ENCODE measurements around the gene MAPKAP1. TPM values are rescaled to one million over a fixed set of nuclear protein-coding genes. Genes with fewer than 3 reads are reported as not detected.

MAPKAP1 gene
- total RNA-seq, 1 experiment from 2014 or later = 55.5 TPM

DNA sequence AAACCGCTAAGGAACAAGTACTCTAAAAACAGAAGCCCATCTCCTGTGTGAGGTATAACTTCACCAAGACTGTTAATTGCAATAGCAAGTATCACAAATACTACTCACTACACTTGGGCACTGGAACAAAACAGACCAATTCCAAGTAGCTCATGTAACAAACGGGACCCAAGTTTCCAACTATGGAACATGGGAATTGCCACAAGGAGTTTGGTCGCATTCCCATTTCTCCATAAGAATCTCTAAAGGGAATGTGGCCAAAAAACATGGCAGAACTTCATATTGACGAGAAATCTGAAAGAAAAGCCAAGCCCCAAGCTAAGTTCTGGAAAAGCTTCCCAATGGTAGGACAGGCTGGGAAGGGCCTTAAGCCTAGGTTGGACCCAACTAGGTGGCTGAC lies 162.5 kb downstream of the MAPKAP1 start:
- BruUV-seq (replicated peaks) = no TSS peak
- H3K36me3 Mint-ChIP-seq (ENCODE audit: insufficient read depth, unreplicated experiment) = no peaks in the 10 kb centered on the region
- peaks cover 10% of the 10 kb centered on the region for H3K4me1 Mint-ChIP-seq (ENCODE audit: low read depth, unreplicated experiment)
- no peak overlapping the region for H3K4me3 Mint-ChIP-seq (ENCODE audit: low read depth, unreplicated experiment)
- no peaks in the 10 kb centered on the region for H3K27me3 Mint-ChIP-seq (ENCODE audit: unreplicated experiment)
- no peak overlapping the region for H3K27ac Mint-ChIP-seq (ENCODE audit: unreplicated experiment)
- no peaks in the 10 kb centered on the region for H3K9me3 Mint-ChIP-seq (ENCODE audit: low read depth, unreplicated experiment)
- TF ChIP-seq, protein P1, sequence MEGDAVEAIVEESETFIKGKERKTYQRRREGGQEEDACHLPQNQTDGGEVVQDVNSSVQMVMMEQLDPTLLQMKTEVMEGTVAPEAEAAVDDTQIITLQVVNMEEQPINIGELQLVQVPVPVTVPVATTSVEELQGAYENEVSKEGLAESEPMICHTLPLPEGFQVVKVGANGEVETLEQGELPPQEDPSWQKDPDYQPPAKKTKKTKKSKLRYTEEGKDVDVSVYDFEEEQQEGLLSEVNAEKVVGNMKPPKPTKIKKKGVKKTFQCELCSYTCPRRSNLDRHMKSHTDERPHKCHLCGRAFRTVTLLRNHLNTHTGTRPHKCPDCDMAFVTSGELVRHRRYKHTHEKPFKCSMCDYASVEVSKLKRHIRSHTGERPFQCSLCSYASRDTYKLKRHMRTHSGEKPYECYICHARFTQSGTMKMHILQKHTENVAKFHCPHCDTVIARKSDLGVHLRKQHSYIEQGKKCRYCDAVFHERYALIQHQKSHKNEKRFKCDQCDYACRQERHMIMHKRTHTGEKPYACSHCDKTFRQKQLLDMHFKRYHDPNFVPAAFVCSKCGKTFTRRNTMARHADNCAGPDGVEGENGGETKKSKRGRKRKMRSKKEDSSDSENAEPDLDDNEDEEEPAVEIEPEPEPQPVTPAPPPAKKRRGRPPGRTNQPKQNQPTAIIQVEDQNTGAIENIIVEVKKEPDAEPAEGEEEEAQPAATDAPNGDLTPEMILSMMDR (IDR thresholded peaks at IDR 0.05; ENCODE audit: unreplicated experiment) = no peak
- CTCF ChIA-PET = interaction anchor here (0.5 kb wide), 1 partner anchor 81 kb away, joined by 4 read pairs; no protein-coding TSS in a partner anchor
- intact Hi-C loops (cut with micrococcal nuclease; ENCODE audit: unreplicated experiment) = no loop called here
- DNase-seq = no peak

DNA sequence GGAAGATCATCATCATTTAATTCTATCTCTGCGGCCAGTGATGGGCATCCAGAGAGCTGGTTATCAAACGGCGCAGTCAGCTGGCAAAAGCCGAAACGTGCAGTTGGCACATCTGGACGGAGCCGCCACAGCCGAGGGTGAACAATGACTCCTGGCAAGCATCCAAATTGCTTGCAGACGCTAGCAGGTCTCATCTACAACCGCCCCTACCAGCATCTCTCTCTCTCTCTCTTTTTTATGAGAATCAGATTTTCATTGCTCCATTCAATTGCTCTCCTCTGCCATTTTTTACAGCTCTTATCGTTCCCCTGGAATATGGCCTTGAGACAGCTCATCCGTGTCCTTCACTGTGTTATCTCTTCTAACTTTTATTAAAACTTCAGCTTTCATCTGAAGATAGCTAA lies 165.2 kb downstream of the MAPKAP1 start:
- intact Hi-C loops (cut with micrococcal nuclease; ENCODE audit: unreplicated experiment) = no loop called here
- TF ChIP-seq, protein P1 (IDR thresholded peaks at IDR 0.05; ENCODE audit: unreplicated experiment) = no peak
- no peak for DNase-seq
- peaks cover 34% of the 10 kb centered on the region for H3K4me1 Mint-ChIP-seq (ENCODE audit: low read depth, unreplicated experiment)
- H3K27me3 Mint-ChIP-seq (ENCODE audit: unreplicated experiment) = no peaks in the 10 kb centered on the region
- no TSS peak for BruUV-seq (replicated peaks)
- no peaks in the 10 kb centered on the region for H3K9me3 Mint-ChIP-seq (ENCODE audit: low read depth, unreplicated experiment)
- no peak overlapping the region for H3K4me3 Mint-ChIP-seq (ENCODE audit: low read depth, unreplicated experiment)
- H3K36me3 Mint-ChIP-seq (ENCODE audit: insufficient read depth, unreplicated experiment) = peaks cover 7% of the 10 kb centered on the region
- peak overlapping the region; percentile 53 for H3K27ac Mint-ChIP-seq (ENCODE audit: unreplicated experiment)
- CTCF ChIA-PET = no interaction called here

DNA sequence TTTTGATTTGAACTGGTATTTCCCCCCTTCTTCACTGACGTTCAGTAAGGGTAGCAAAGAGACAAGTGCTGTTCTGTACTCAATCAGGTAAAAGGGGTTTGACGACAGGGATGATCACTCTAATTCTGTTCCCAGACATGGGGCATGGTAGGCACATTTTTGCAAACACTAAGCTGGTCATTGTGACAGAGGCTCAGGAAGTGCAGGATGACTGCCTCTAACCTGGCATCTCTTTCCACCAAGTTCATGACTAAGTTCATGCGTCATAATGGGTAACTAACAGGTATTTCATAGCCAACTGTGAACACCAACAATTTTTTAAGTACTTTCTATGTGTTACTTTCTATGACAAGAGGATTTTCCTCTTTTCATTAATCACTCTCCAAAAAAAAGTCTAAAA lies 166.5 kb downstream of the MAPKAP1 start:
- no peak for DNase-seq
- Mint-ChIP-seq H3K27ac (ENCODE audit: unreplicated experiment) (no peak overlapping the region), H3K4me1 (ENCODE audit: low read depth, unreplicated experiment) (peaks cover 34% of the 10 kb centered on the region), H3K4me3 (ENCODE audit: low read depth, unreplicated experiment) (no peak overlapping the region), H3K36me3 (ENCODE audit: insufficient read depth, unreplicated experiment) (peaks cover 7% of the 10 kb centered on the region), H3K9me3 (ENCODE audit: low read depth, unreplicated experiment) (no peaks in the 10 kb centered on the region), H3K27me3 (ENCODE audit: unreplicated experiment) (no peaks in the 10 kb centered on the region)
- TF ChIP-seq, protein P1 (IDR thresholded peaks at IDR 0.05; ENCODE audit: unreplicated experiment) = no peak
- CTCF ChIA-PET = no interaction called here
- intact Hi-C loops (cut with micrococcal nuclease; ENCODE audit: unreplicated experiment) = no loop called here
- BruUV-seq (replicated peaks) = no TSS peak

DNA sequence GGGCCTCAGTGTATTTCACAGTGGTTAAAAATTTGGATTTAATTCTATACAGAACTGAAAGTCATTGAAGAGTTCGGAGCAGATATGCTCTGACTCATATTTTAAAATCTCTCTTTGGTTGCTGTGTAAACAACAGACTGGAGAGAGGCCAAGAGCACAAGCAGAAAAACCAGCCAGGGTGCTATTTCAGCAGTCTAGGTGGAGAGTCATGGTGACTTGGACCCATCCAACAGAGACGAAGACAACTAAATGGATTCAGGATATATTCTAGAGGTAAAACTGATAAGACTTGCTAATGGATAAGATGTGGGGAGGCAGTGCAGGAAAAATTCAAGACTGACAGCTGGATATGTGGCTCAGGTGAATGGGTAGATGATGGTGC lies 168.9 kb downstream of the MAPKAP1 start:
- no TSS peak for BruUV-seq (replicated peaks)
- peak; percentile 75 for DNase-seq
- CTCF ChIA-PET = no interaction called here
- intact Hi-C loops (cut with micrococcal nuclease; ENCODE audit: unreplicated experiment) = loop anchor here (10.0 kb wide), 1 partner anchor 93 kb away; no protein-coding TSS in a partner anchor
- H3K4me3 Mint-ChIP-seq (ENCODE audit: low read depth, unreplicated experiment) = peak overlapping the region; percentile 34
- H3K36me3 Mint-ChIP-seq (ENCODE audit: insufficient read depth, unreplicated experiment) = peaks cover 7% of the 10 kb centered on the region
- TF ChIP-seq, protein P1 (IDR thresholded peaks at IDR 0.05; ENCODE audit: unreplicated experiment) = no peak
- peak overlapping the region; percentile 75 for H3K27ac Mint-ChIP-seq (ENCODE audit: unreplicated experiment)
- H3K27me3 Mint-ChIP-seq (ENCODE audit: unreplicated experiment) = no peaks in the 10 kb centered on the region
- no peaks in the 10 kb centered on the region for H3K9me3 Mint-ChIP-seq (ENCODE audit: low read depth, unreplicated experiment)
- peaks cover 34% of the 10 kb centered on the region for H3K4me1 Mint-ChIP-seq (ENCODE audit: low read depth, unreplicated experiment)

Data from Calu3 (cell line).